DOHH2 (cell line): ENCODE measurements around the gene SLC16A13.

Experiments used
- H3F3A ChIP-seq: fragments of 200-600 bp; sonication (generic), shearing (Covaris generic); 2 replicates; pipeline ENCODE4 v1.6.0; 2016; ENCODE audit warnings: antibody characterized with exemption, mild to moderate bottlenecking; ENCODE audit not compliant: control insufficient read depth, insufficient read depth
- H3K27ac ChIP-seq: fragments of 200-600 bp; sonication (generic); 2 replicates; pipeline ENCODE4 v1.5.1; 2014; ENCODE audit warnings: low read depth, mild to moderate bottlenecking, low read length, moderate library complexity
- H3K27me3 ChIP-seq: fragments of 200-600 bp; sonication (generic); 2 replicates; pipeline ENCODE4 v1.6.1; 2014; ENCODE audit warnings: mild to moderate bottlenecking, low read length, mixed read lengths; ENCODE audit not compliant: control insufficient read depth
- H3K36me3 ChIP-seq: fragments of 200-600 bp; sonication (generic); 2 replicates; pipeline ENCODE4 v1.6.1; 2014; ENCODE audit warnings: mild to moderate bottlenecking, low read length, moderate library complexity, mixed read lengths; ENCODE audit not compliant: control insufficient read depth
- H3K4me1 ChIP-seq: fragments of 200-600 bp; sonication (generic); 2 replicates; pipeline ENCODE4 v1.6.1; 2014; ENCODE audit warnings: mild to moderate bottlenecking, low read length, mixed read lengths; ENCODE audit not compliant: control insufficient read depth
- H3K4me2 ChIP-seq: fragments of 200-600 bp; sonication (generic); 2 replicates; pipeline ENCODE4 v1.6.0; 2014; ENCODE audit warnings: mild to moderate bottlenecking, low read length, moderate library complexity
- H3K4me3 ChIP-seq: fragments of 200-600 bp; sonication (generic); 2 replicates; pipeline ENCODE4 v1.5.1; 2014; ENCODE audit warnings: mild to moderate bottlenecking, low read length, mixed read lengths
- H3K79me2 ChIP-seq: fragments of 200-600 bp; sonication (generic); 2 replicates; pipeline ENCODE4 v1.6.1; 2014; ENCODE audit warnings: mild to moderate bottlenecking, low read length, mixed read lengths; ENCODE audit not compliant: control insufficient read depth
- H3K9me2 ChIP-seq: fragments of 200-600 bp; sonication (generic); replicated peaks from 2 replicates; pipeline ENCODE4 v1.6.1; 2014; ENCODE audit warnings: mild to moderate bottlenecking, low read length, mixed read lengths; ENCODE audit not compliant: control insufficient read depth
- H3K9me3 ChIP-seq: fragments of 200-600 bp; sonication (generic); 2 replicates; pipeline ENCODE4 v1.6.1; 2014; ENCODE audit warnings: antibody characterized with exemption, low read length, mixed read lengths; ENCODE audit not compliant: control insufficient read depth, insufficient read depth
- H4K20me1 ChIP-seq: fragments of 200-600 bp; sonication (generic); 2 replicates; pipeline ENCODE4 v1.6.0; 2014; ENCODE audit warnings: low read depth, mild to moderate bottlenecking, antibody characterized with exemption, low read length, moderate library complexity; ENCODE audit not compliant: control insufficient read depth, insufficient read depth
- EZH2phosphoT487 ChIP-seq: fragments of 200-600 bp; sonication (generic); IDR thresholded peaks from 2 replicates; pipeline ENCODE4 v1.6.1; 2017; ENCODE audit warnings: borderline replicate concordance, mild to moderate bottlenecking, antibody characterized with exemption, low read length, moderate library complexity, mixed read lengths
- TF ChIP-seq, protein P1 (sequence below): fragments of 200-600 bp; sonication (generic); IDR thresholded peaks from one replicate; pipeline ENCODE4 v1.5.1; 2014; ENCODE audit warnings: antibody characterized with exemption, mild to moderate bottlenecking, low read depth, low read length; ENCODE audit not compliant: poor library complexity, severe bottlenecking

Gene SLC16A13

DNA sequence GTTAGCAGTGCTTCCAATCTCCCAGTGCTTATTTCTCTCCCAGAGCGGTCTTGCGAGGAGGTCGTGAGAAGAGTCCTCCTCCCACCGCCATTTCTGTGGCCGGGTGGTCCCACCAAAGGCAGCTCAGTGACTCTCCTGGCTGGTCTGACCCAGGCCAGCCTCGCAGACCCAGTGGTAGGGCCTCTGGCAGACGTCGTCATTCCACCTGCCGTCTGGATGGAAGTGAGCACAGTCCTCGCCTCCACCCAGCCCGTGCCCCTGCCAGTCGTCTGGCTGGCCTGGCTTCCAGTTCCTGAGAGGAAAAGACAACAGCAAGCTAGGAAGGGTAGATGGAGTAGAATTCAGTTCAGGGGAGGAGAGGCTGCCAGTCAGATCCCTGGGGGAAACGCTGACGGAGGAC is 39.1 kb downstream of the SLC16A13 start:
- H3K9me2 ChIP-seq: no peaks in the 10 kb centered on the region
- TF ChIP-seq, protein P1, sequence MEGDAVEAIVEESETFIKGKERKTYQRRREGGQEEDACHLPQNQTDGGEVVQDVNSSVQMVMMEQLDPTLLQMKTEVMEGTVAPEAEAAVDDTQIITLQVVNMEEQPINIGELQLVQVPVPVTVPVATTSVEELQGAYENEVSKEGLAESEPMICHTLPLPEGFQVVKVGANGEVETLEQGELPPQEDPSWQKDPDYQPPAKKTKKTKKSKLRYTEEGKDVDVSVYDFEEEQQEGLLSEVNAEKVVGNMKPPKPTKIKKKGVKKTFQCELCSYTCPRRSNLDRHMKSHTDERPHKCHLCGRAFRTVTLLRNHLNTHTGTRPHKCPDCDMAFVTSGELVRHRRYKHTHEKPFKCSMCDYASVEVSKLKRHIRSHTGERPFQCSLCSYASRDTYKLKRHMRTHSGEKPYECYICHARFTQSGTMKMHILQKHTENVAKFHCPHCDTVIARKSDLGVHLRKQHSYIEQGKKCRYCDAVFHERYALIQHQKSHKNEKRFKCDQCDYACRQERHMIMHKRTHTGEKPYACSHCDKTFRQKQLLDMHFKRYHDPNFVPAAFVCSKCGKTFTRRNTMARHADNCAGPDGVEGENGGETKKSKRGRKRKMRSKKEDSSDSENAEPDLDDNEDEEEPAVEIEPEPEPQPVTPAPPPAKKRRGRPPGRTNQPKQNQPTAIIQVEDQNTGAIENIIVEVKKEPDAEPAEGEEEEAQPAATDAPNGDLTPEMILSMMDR: no peak
- TF ChIP-seq EZH2phosphoT487: no peak
- H3K4me2 ChIP-seq: no peak overlapping the region
- H3F3A ChIP-seq: no peaks in the 10 kb centered on the region
- H3K79me2 ChIP-seq: no peaks in the 10 kb centered on the region
- H3K27ac ChIP-seq: no peak overlapping the region
- H3K27me3 ChIP-seq: peaks cover 9% of the 10 kb centered on the region; the same call in 1 of the 2 replicates
- no peaks in the 10 kb centered on the region for H3K9me3 ChIP-seq
- no peak overlapping the region for H3K4me3 ChIP-seq
- no peaks in the 10 kb centered on the region for H3K36me3 ChIP-seq
- no peaks in the 10 kb centered on the region for H4K20me1 ChIP-seq
- H3K4me1 ChIP-seq: no peaks in the 10 kb centered on the region

DNA sequence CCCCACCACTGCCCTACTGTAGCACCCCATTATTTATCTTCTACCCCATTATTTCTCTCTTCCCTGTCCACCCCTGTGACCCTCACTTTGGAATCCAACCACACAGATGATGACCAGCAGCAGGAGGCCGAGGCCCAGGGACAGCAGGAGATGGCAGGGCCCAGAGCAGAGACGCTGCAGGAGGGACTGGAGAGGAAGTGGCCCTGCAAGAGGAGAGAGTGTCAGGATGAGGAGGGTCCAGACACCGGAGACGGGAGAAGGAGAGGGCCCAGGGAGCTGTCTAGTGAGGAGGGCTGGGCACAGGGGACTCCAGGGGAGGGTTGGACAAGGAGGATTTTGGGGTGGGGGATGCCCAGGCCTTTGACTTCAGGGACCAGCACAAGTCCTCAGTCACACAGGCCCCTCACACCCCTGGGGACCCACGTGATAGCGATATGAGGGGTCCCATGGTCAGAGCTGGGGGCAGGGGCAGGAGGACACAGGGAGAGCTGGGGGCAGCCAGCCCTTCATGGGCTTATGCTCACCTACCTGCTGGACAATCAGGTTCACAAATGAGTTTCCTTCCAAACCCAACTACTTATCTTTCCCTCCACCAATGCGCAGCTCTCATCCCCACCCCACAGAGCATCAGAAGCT is 42.2 kb downstream of the SLC16A13 start:
- Histone ChIP-seq H3K9me2 (no peaks in the 10 kb centered on the region), H3K27ac (no peak overlapping the region), H3K9me3 (no peaks in the 10 kb centered on the region), H3F3A (no peaks in the 10 kb centered on the region), H3K4me1 (no peaks in the 10 kb centered on the region), H4K20me1 (no peaks in the 10 kb centered on the region), H3K4me3 (no peak overlapping the region), H3K79me2 (no peaks in the 10 kb centered on the region), H3K27me3 (peaks cover 3% of the 10 kb centered on the region; the same call in 1 of the 2 replicates), H3K36me3 (no peaks in the 10 kb centered on the region), H3K4me2 (no peak overlapping the region)
- TF ChIP-seq EZH2phosphoT487: no peak
- TF ChIP-seq, protein P1: no peak

DNA sequence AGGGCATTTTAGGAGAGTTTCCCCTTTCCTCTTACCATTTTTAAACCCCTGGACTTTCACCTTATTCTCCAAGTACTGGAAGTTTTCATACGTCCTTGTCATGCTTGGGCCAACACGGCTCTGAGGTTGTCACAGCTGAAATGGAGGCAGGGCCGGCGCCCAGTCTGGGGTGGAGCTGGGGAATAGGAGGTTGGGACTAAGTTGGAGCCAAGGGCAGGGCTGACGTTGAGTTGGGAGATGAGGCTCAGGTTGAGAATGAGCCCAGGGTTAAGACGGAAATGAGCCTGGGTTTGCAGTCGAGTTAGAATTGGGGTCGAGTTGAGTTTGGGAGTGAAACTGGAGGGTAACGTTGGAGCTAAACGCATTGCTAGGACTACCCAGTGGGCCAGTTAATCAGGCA is 42.9 kb downstream of the SLC16A13 start:
- Histone ChIP-seq H3K9me2 (no peaks in the 10 kb centered on the region), H3K9me3 (no peaks in the 10 kb centered on the region), H3K4me2 (no peak overlapping the region), H3K36me3 (no peaks in the 10 kb centered on the region), H3K27me3 (0 out of 2 replicates have a peak, but pooled peaks cover under 1% of the 10 kb centered on the region), H3F3A (no peaks in the 10 kb centered on the region), H3K4me3 (no peak overlapping the region), H3K79me2 (no peaks in the 10 kb centered on the region), H3K4me1 (no peaks in the 10 kb centered on the region), H3K27ac (no peak overlapping the region), H4K20me1 (no peaks in the 10 kb centered on the region)
- no peak for TF ChIP-seq EZH2phosphoT487
- TF ChIP-seq, protein P1: no peak
